HUES6 (cell line): ENCODE results near the gene CDH16.
A peak's percentile ranks its signal among the peaks of the same experiment; 100 is the strongest.

Experiments used
- H3K27ac ChIP-seq: 2 replicates; pipeline ENCODE4 v1.7.0; 2013; ENCODE audit warnings: low read depth, mild to moderate bottlenecking, low read length, inconsistent platforms
- H3K27me3 ChIP-seq: 2 replicates; pipeline ENCODE4 v1.6.1; 2013; ENCODE audit warnings: low read length; ENCODE audit not compliant: control insufficient read depth, insufficient read depth
- H3K36me3 ChIP-seq: 2 replicates; pipeline ENCODE4 v1.6.1; 2013; ENCODE audit warnings: low read length; ENCODE audit not compliant: control insufficient read depth, insufficient read depth
- H3K4me1 ChIP-seq: 2 replicates; pipeline ENCODE4 v1.6.1; 2013; ENCODE audit warnings: low read length; ENCODE audit not compliant: control insufficient read depth, insufficient read depth
- H3K4me3 ChIP-seq: 2 replicates; pipeline ENCODE4 v1.5.1; 2013; ENCODE audit warnings: low read depth, low read length
- H3K9ac ChIP-seq: one replicate; pipeline ENCODE4 v1.6.1; 2013; ENCODE audit warnings: mild to moderate bottlenecking, low read length
- H3K9me3 ChIP-seq: 2 replicates; pipeline ENCODE4 v1.6.1; 2013; ENCODE audit warnings: low read depth, low read length; ENCODE audit not compliant: control insufficient read depth, insufficient read depth

The CDH16 gene

GRCh38 chr16:66926171-66926947, 7.7 kb upstream of the CDH16 start:
- Histone ChIP-seq H3K9me3 (no peaks in the 10 kb centered on the region), H3K4me1 (peaks cover 11% of the 10 kb centered on the region), H3K9ac (no peak overlapping the region), H3K27me3 (peaks cover 61% of the 10 kb centered on the region), H3K4me3 (no peak overlapping the region), H3K27ac (no peak overlapping the region), H3K36me3 (no peaks in the 10 kb centered on the region)

GRCh38 chr16:66925322-66925840, 6.7 kb upstream of the CDH16 start, which contains the start of gene RRAD:
TSS of gene RRAD (minus strand) at chr16:66925535. CDS start at chr16:66925179, 356 bp downstream.
- no peak within 1 kb of the TSS for H3K27ac ChIP-seq

GRCh38 chr16:66924527-66925321, 6.0 kb upstream of the CDH16 start:
- Histone ChIP-seq H3K27me3 (peaks cover 74% of the 10 kb centered on the region), H3K4me3 (peak overlapping the region; percentile 64), H3K27ac (no peak overlapping the region), H3K36me3 (no peaks in the 10 kb centered on the region), H3K9ac (no peak overlapping the region), H3K4me1 (peaks cover 11% of the 10 kb centered on the region), H3K9me3 (no peaks in the 10 kb centered on the region)

More at GRCh38 chr16:66925322-66925840, 6.7 kb upstream of the CDH16 start, which contains the start of gene RRAD:
- H3K27me3 ChIP-seq = peaks cover 68% of the 10 kb centered on the region
- H3K9me3 ChIP-seq = no peaks in the 10 kb centered on the region
- H3K4me1 ChIP-seq = peaks cover 11% of the 10 kb centered on the region
- no peaks in the 10 kb centered on the region for H3K36me3 ChIP-seq
- no peak within 1 kb of the TSS for H3K9ac ChIP-seq
- H3K4me3 ChIP-seq = peak within 1 kb of the TSS; percentile 64

GRCh38 chr16:66923866-66924265, 5.2 kb upstream of the CDH16 start:
- Histone ChIP-seq H3K36me3 (no peaks in the 10 kb centered on the region), H3K9ac (no peak overlapping the region), H3K4me1 (peaks cover 11% of the 10 kb centered on the region), H3K27ac (no peak overlapping the region), H3K4me3 (no peak overlapping the region), H3K27me3 (peaks cover 81% of the 10 kb centered on the region), H3K9me3 (no peaks in the 10 kb centered on the region)

- H3K36me3 ChIP-seq = no peaks in the 10 kb centered on the region
- H3K9ac ChIP-seq = no peak overlapping the region
- H3K4me1 ChIP-seq = peaks cover 11% of the 10 kb centered on the region
- H3K27ac ChIP-seq = no peak overlapping the region
- peaks cover 81% of the 10 kb centered on the region for H3K27me3 ChIP-seq
- no peak overlapping the region for H3K4me3 ChIP-seq
- no peaks in the 10 kb centered on the region for H3K9me3 ChIP-seq
These were observed 4.6 kb upstream of the CDH16 start for GRCh38 chr16:66923247-66923731.

GRCh38 chr16:66921729-66922450, 3.2 kb upstream of the CDH16 start:
- no peaks in the 10 kb centered on the region for H3K36me3 ChIP-seq
- H3K4me1 ChIP-seq = peaks cover 3% of the 10 kb centered on the region; the same call in 1 of the 2 replicates
- no peak overlapping the region for H3K9ac ChIP-seq
- no peak overlapping the region for H3K27ac ChIP-seq
- H3K9me3 ChIP-seq = no peaks in the 10 kb centered on the region
- H3K27me3 ChIP-seq = peaks cover 69% of the 10 kb centered on the region
- H3K4me3 ChIP-seq = no peak overlapping the region

GRCh38 chr16:66920924-66921680, 2.4 kb upstream of the CDH16 start:
- Histone ChIP-seq H3K27me3 (peaks cover 69% of the 10 kb centered on the region), H3K27ac (no peak overlapping the region), H3K9me3 (no peaks in the 10 kb centered on the region), H3K9ac (no peak overlapping the region), H3K36me3 (no peaks in the 10 kb centered on the region), H3K4me3 (no peak overlapping the region), H3K4me1 (no peaks in the 10 kb centered on the region)

- Histone ChIP-seq H3K27me3 (peaks cover 64% of the 10 kb centered on the region), H3K4me3 (no peak overlapping the region), H3K9ac (no peak overlapping the region), H3K36me3 (no peaks in the 10 kb centered on the region), H3K4me1 (no peaks in the 10 kb centered on the region), H3K27ac (no peak overlapping the region), H3K9me3 (no peaks in the 10 kb centered on the region)
These were observed 1.6 kb upstream of the CDH16 start for GRCh38 chr16:66920299-66920590.

- H3K4me1 ChIP-seq = no peaks in the 10 kb centered on the region
- peaks cover 64% of the 10 kb centered on the region for H3K27me3 ChIP-seq
- no peak overlapping the region for H3K27ac ChIP-seq
- no peak overlapping the region for H3K4me3 ChIP-seq
- no peak overlapping the region for H3K9ac ChIP-seq
- no peaks in the 10 kb centered on the region for H3K9me3 ChIP-seq
- H3K36me3 ChIP-seq = no peaks in the 10 kb centered on the region
These were observed 1.0 kb upstream of the CDH16 start for GRCh38 chr16:66919569-66920298.

- Histone ChIP-seq H3K4me3 (no peak overlapping the region), H3K36me3 (no peaks in the 10 kb centered on the region), H3K4me1 (no peaks in the 10 kb centered on the region), H3K9ac (no peak overlapping the region), H3K9me3 (no peaks in the 10 kb centered on the region), H3K27me3 (peaks cover 56% of the 10 kb centered on the region), H3K27ac (no peak overlapping the region)
These were observed 330 bp downstream of the CDH16 start for GRCh38 chr16:66918355-66918754.
